KMS-11 (cell line): ENCODE results near the gene CCDC88B.
A peak's percentile ranks its signal among the peaks of the same experiment; 100 is the strongest.

Experiments used
- H2AFZ ChIP-seq: fragments of 200-600 bp; sonication (generic); 2 replicates; pipeline ENCODE4 v1.6.1; 2016; ENCODE audit warnings: antibody characterized with exemption, mixed run types, low read depth
- H3K27ac ChIP-seq: fragments of 200-600 bp; sonication (generic); 2 replicates; pipeline ENCODE4 v1.6.1; 2016; ENCODE audit warnings: mild to moderate bottlenecking, mixed run types
- H3K27me3 ChIP-seq: fragments of 200-600 bp; sonication (generic); 2 replicates; pipeline ENCODE4 v1.6.1; 2017; ENCODE audit warnings: mild to moderate bottlenecking, low read depth, mixed run types, moderate library complexity; ENCODE audit not compliant: insufficient read depth
- H3K36me3 ChIP-seq: fragments of 200-600 bp; sonication (generic); 2 replicates; pipeline ENCODE4 v1.6.1; 2017; ENCODE audit warnings: mild to moderate bottlenecking, mixed run types; ENCODE audit not compliant: insufficient read depth
- H3K4me1 ChIP-seq: fragments of 200-600 bp; sonication (generic); 2 replicates; pipeline ENCODE4 v1.6.1; 2016; ENCODE audit warnings: mild to moderate bottlenecking, low read depth, mixed run types; ENCODE audit not compliant: poor library complexity, severe bottlenecking
- H3K4me2 ChIP-seq: fragments of 200-600 bp; sonication (generic); 2 replicates; pipeline ENCODE4 v1.7.0; 2016; ENCODE audit warnings: mild to moderate bottlenecking, mixed run types
- H3K4me3 ChIP-seq: fragments of 200-600 bp; sonication (generic); IDR thresholded peaks from 2 replicates; pipeline ENCODE4 v1.6.1; 2017; ENCODE audit warnings: low read depth, low read length, mixed read lengths; ENCODE audit not compliant: insufficient read depth
- H3K79me2 ChIP-seq: fragments of 200-600 bp; sonication (generic); 2 replicates; pipeline ENCODE4 v1.6.1; 2016; ENCODE audit warnings: low read depth, mixed run types; ENCODE audit not compliant: insufficient read depth
- H3K9ac ChIP-seq: fragments of 200-600 bp; sonication (generic); 2 replicates; pipeline ENCODE4 v1.6.1; 2016; ENCODE audit warnings: mild to moderate bottlenecking, mixed run types
- H4K20me1 ChIP-seq: fragments of 200-600 bp; sonication (generic); 2 replicates; pipeline ENCODE4 v1.6.1; 2016; ENCODE audit warnings: mild to moderate bottlenecking, mixed run types; ENCODE audit not compliant: insufficient read depth
- TF ChIP-seq, protein P1 (sequence below): fragments of 200-600 bp; sonication (generic); conservative IDR thresholded peaks from 2 replicates; pipeline ENCODE4 v1.6.1; 2017; ENCODE audit warnings: low read depth, mild to moderate bottlenecking, antibody characterized with exemption, low read length, moderate library complexity, mixed read lengths

The CCDC88B gene

DNA sequence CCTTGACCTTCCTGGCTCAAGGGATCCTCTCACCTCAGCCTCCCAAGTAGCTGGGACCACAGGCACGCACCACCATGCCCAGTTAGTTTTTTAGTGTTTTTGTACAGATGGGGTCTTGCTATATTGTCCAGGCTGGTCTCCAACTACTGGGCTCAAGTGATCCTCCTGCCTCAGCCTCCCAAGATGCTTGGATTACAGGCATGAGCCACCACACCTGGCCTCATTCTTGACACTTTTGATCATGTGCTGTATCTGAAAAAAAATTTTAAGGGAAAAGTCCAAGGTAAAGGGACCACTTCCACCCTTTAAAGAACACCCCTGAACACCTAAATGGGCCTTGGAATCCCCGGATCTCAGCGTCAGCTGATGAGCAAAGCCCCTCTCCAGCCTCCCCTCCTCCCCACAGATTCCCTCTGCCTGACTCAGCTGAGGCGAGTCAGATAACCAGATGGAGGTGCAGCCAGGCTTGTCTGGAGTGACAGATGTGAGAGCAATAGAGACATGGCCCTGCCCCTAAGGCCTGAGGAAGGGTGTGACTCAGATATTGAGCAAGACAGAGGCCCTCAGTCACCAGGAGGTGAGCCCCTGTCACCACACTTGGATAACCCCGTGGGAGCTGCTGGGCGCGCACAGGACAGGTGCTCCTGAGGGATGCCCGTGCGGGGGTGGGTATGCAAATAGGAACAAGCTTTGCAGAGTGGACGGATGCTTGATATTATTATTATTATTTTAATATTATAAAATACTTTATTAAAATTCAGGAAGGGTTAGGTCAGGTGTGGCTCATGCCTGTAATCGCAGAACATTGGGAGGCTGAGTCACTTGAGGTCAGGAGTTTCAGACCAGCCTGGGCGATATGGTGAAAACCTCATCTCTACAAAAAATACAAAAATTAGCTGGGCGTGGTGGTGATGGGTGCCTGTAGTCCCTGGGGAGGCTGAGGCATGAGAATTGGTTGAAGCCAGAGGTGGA lies 5.0 kb upstream of the CCDC88B start:
- H2AFZ ChIP-seq = no peak overlapping the region
- no peaks in the 10 kb centered on the region for H3K79me2 ChIP-seq
- no peaks in the 10 kb centered on the region for H3K36me3 ChIP-seq
- peak overlapping the region; percentile 46 for H3K27ac ChIP-seq
- TF ChIP-seq, protein P1, sequence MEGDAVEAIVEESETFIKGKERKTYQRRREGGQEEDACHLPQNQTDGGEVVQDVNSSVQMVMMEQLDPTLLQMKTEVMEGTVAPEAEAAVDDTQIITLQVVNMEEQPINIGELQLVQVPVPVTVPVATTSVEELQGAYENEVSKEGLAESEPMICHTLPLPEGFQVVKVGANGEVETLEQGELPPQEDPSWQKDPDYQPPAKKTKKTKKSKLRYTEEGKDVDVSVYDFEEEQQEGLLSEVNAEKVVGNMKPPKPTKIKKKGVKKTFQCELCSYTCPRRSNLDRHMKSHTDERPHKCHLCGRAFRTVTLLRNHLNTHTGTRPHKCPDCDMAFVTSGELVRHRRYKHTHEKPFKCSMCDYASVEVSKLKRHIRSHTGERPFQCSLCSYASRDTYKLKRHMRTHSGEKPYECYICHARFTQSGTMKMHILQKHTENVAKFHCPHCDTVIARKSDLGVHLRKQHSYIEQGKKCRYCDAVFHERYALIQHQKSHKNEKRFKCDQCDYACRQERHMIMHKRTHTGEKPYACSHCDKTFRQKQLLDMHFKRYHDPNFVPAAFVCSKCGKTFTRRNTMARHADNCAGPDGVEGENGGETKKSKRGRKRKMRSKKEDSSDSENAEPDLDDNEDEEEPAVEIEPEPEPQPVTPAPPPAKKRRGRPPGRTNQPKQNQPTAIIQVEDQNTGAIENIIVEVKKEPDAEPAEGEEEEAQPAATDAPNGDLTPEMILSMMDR = no peak
- H3K4me1 ChIP-seq = peaks cover 48% of the 10 kb centered on the region
- H3K4me3 ChIP-seq = no peak overlapping the region
- H3K4me2 ChIP-seq = peak overlapping the region; percentile 76
- no peaks in the 10 kb centered on the region for H4K20me1 ChIP-seq
- H3K27me3 ChIP-seq = no peaks in the 10 kb centered on the region
- H3K9ac ChIP-seq = no peak overlapping the region

DNA sequence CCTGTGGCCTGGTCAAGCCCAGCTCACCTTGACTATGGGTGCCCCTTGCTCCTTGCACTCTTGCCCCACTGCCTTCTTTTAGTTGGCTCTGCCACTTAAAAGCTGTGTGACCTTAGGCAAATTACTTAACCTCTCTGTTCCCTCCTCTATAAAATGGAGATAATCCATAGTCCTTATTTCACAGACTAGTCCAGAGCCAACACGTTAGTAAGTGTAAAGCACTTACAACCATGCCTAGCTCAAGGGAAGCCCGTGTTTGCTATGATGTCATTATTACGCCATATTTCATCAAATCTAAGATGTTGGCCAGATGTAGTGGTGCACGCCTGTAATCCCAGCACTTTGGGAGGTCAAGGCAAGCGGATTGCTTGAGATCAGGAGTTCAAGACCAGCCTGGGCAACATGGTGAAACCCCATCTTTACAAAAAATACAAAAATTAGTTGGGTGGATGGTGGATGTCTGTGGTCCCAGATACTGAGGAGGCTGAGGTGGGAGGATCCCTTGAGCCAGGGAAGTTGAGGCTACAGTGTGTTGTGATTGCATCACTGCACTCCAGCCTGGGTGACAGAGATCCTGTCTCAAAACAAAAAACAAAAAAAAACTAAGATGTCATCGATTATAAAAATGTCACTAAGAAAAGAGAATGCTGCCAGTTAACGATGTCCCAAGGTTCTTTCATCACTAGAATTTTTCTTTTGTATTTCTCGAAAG lies 2.3 kb upstream of the CCDC88B start:
- H3K27me3 ChIP-seq = no peaks in the 10 kb centered on the region
- no peak overlapping the region for H3K4me3 ChIP-seq
- no peaks in the 10 kb centered on the region for H3K79me2 ChIP-seq
- TF ChIP-seq, protein P1 = no peak
- H3K9ac ChIP-seq = no peak overlapping the region
- no peak overlapping the region for H3K4me2 ChIP-seq
- no peaks in the 10 kb centered on the region for H4K20me1 ChIP-seq
- H3K27ac ChIP-seq = no peak overlapping the region
- H3K4me1 ChIP-seq = peaks cover 52% of the 10 kb centered on the region
- no peak overlapping the region for H2AFZ ChIP-seq
- no peaks in the 10 kb centered on the region for H3K36me3 ChIP-seq

DNA sequence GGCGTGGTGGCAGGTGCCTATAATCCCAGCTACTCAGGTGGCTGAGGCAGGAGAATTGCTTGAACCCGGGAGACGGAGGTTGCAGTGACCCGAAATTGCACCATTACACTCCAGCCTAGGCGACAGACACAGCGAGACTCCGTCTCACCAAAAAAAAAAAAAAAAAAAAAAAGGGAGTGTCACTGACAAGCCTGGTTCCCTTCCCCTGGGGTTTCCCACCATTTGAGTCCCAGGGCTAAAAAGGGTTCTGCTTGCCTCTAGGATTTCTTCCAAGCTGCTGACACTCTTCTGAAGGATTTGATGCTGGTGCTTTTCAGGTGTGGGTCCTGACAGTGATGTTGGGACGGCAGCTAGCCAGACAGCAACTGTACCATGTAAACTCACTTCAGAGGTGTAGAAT lies 1.3 kb upstream of the CCDC88B start:
- H3K4me3 ChIP-seq = no peak overlapping the region
- no peaks in the 10 kb centered on the region for H3K27me3 ChIP-seq
- no peaks in the 10 kb centered on the region for H4K20me1 ChIP-seq
- no peak overlapping the region for H3K9ac ChIP-seq
- H2AFZ ChIP-seq = no peak overlapping the region
- peak overlapping the region; percentile 97; the same call in 1 of the 2 replicates for H3K4me2 ChIP-seq
- H3K27ac ChIP-seq = no peak overlapping the region
- H3K79me2 ChIP-seq = no peaks in the 10 kb centered on the region
- peaks cover 52% of the 10 kb centered on the region for H3K4me1 ChIP-seq
- no peaks in the 10 kb centered on the region for H3K36me3 ChIP-seq
- TF ChIP-seq, protein P1 = no peak

DNA sequence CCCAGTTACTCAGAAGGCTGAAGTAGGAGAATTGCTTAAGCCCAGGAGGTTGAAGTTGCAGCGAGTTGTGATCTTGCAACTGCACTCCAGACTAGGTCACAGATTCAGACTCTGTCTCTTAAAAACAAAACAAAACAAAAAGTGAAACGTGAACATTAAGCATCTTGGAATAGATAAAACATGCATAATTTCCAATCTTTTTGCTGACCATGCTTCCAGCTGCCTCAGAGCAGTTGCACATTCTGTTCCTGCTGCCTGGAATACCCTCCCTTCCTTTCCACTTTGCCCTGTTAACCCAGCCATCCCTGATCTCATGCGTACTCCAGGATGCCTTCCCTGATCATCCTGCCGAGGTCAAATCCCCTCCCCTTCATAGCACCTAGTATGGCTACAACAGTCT lies 718 bp upstream of the CCDC88B start:
- H4K20me1 ChIP-seq = no peaks in the 10 kb centered on the region
- no peak overlapping the region for H3K4me3 ChIP-seq
- peak overlapping the region; percentile 25; the same call in 1 of the 2 replicates for H3K27ac ChIP-seq

More for the DNA sequence above, 718 bp upstream of the CCDC88B start:
- Histone ChIP-seq H3K9ac (0 out of 2 replicates have a peak overlapping the region, but pooled peaks have one; percentile 51), H3K79me2 (no peaks in the 10 kb centered on the region), H3K27me3 (no peaks in the 10 kb centered on the region), H2AFZ (peak overlapping the region; percentile 50; the same call in 1 of the 2 replicates), H3K4me1 (peaks cover 51% of the 10 kb centered on the region), H3K4me2 (peak overlapping the region; percentile 97), H3K36me3 (no peaks in the 10 kb centered on the region)
- TF ChIP-seq, protein P1 = no peak
